GM13976 (cell line): ENCODE results near the gene N4BP3.

Experiments used
- DNase-seq: peaks from one replicate; pipeline ENCODE4 v3.0.0; 2012; ENCODE audit warnings: low spot score
- in situ Hi-C: fragments of 300-500 bp; cut with MboI; formaldehyde crosslinking; loops from one replicate; pipeline ENCODE4 v1.12.0; 2022; ENCODE audit warnings: low sequenced_read_pairs, mixed read lengths, inconsistent platforms; ENCODE audit not compliant: unreplicated experiment
- TF ChIP-seq, protein P1 (sequence below): IDR thresholded peaks from 2 replicates; pipeline ENCODE4 v1.5.1; 2012; ENCODE audit warnings: borderline replicate concordance, mild to moderate bottlenecking; ENCODE audit not compliant: insufficient read depth; ENCODE audit errors: extremely low read depth, missing control alignments, control extremely low read depth

N4BP3 gene

DNA sequence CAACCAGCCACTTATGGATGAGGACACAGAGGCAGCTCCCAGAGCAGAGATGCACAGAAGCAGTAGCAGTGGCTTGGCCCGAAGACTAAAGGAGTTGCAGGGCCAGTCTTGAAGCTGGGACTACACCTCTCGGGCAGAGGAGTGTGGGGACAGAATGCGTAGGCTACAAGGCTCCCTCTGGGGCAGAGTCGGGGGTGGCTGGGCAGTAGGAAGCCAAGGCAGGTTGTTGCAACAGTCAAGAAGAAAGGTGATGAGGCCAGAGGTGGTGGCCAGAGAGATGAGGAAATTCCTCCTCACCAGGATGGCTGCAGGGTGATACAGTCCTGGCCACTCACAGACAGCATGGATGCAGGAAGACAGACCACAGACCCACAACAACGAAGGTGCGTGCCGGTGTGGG is 4.9 kb upstream of the N4BP3 start:
- in situ Hi-C loops = no loop called here
- no peak for DNase-seq
- TF ChIP-seq, protein P1, sequence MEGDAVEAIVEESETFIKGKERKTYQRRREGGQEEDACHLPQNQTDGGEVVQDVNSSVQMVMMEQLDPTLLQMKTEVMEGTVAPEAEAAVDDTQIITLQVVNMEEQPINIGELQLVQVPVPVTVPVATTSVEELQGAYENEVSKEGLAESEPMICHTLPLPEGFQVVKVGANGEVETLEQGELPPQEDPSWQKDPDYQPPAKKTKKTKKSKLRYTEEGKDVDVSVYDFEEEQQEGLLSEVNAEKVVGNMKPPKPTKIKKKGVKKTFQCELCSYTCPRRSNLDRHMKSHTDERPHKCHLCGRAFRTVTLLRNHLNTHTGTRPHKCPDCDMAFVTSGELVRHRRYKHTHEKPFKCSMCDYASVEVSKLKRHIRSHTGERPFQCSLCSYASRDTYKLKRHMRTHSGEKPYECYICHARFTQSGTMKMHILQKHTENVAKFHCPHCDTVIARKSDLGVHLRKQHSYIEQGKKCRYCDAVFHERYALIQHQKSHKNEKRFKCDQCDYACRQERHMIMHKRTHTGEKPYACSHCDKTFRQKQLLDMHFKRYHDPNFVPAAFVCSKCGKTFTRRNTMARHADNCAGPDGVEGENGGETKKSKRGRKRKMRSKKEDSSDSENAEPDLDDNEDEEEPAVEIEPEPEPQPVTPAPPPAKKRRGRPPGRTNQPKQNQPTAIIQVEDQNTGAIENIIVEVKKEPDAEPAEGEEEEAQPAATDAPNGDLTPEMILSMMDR = no peak

DNA sequence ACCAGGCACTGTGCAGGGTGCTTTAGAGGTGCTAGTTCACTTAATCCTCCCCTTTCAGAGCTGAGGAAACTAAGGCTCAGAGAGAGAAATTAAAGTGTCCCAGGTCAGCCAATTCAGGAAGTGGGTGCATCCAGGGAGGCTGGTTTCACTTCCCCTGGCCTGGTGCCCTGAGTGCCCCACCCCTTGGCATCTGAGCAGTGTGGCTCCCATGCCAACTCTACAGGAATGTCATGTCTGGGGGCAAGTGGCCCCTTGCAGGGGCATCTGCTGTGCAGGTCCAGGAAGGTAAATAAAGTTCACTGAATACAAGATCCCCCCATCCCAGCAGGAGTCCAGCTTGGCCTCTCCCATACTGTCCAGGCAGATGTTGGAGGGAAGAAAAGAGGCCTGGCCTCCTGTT is 4.4 kb upstream of the N4BP3 start:
- no peak for DNase-seq
- TF ChIP-seq, protein P1 = no peak
- in situ Hi-C loops = no loop called here

DNA sequence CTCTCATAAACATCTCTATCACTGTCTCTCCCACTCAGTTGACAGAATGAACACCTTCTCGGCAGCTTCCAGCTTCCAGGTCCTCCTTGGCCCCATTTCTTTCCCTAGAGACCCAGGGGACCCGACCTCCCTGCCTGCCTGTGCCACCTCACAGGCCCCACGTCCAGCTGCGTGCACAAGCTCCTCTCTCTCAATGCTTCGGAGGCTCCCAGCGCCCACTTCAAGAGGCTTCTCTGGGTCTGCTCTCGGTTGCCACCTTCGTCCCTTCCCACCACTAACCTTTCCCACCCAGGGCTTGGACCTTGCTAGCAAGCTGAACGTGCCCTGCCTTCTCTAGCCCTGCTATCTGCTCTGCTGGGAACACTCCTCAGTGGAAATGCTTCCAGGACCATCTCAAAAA is 2.8 kb upstream of the N4BP3 start:
- TF ChIP-seq, protein P1 = no peak
- in situ Hi-C loops = no loop called here
- no peak for DNase-seq

DNA sequence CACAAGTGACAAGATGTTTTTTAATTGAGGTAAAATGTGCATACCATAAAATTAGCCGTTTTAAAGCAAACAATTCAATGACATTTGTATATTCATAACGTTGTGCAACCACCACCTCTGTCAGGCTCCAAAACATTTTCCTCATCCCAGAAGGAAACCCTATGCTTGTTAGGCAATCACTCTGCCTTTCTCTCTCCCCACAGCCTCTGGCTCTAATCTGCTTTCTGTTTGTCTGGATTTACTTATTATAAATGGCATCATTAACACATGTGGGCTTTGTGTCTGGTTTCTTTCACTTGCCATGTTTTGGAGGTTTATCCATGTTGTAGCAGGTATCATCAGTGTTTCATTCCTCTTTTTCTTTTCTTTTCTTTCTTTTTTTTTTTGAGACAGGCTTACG is 1.4 kb upstream of the N4BP3 start:
- no peak for DNase-seq
- TF ChIP-seq, protein P1 = no peak
- in situ Hi-C loops = no loop called here

DNA sequence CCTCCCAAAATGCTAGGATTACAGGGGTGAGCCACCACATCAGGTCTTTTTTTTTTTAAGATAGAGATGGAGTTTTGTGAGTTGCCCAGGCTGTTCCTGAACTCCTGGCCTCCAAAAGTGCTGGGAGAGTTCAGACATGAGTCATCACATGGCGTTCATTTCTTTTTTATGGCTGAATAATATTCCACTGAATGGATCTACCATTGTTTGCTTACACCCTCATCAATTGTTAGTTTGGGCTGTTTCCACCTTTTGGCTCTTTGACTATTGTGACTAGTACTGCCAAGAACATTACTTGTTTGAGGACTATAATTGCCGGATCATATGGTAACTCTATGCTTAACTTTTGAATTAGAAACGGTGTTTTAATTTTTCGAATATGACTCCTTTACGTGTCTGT is 787 bp upstream of the N4BP3 start:
- in situ Hi-C loops = no loop called here
- no peak for DNase-seq
- TF ChIP-seq, protein P1 = no peak

DNA sequence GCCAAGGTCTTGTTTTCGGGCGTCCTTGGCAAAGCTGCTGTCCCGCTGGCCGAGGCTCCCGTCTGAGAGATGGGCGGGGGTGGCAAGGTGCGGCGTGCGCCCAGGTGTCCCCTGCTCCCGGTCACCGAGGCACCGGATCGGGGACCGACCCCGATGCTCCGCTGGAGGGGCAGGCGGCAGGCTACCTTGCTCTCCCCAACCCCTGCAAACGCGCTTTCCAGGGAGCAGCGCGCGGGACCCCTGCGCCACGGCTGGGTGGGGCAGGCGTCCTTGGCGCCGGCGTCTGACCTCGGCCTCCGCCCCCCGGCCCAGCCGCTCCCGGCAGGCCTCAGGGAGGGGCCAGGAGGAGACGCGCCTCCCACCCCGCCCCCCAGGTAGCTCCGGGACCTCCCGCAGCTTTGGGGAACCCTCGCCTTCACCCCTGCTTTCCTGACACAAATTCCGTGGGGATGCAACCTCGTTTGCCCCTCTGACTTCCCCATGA is 551 bp downstream of the N4BP3 start:
- peak; percentile 73 for DNase-seq
- in situ Hi-C loops = no loop called here
- TF ChIP-seq, protein P1 = no peak
